Ovary (tissue), 3 donors: ENCODE measurements around the gene MRPL22.

Source experiments
- CTCF ChIP-seq, 3 donors: fragments of 450-650 bp in 2 of 3; fragments of 200-600 bp in 1 of 3; IDR thresholded peaks; one replicate each; pipeline versions ENCODE4 v1.5.1 to v1.8.0; 2016 to 2022; ENCODE audit warnings: antibody characterized with exemption in 3 of 3, mild to moderate bottlenecking in 1 of 3
- EP300 ChIP-seq: sonication (generic); formaldehyde crosslinking; IDR thresholded peaks from one replicate; pipeline ENCODE4 v1.6.1; 2017; ENCODE audit warnings: antibody characterized with exemption
- POLR2A ChIP-seq: fragments of 450-650 bp; IDR thresholded peaks from one replicate; pipeline ENCODE4 v1.6.1; 2017; ENCODE audit warnings: antibody characterized with exemption, mild to moderate bottlenecking, moderate library complexity
- donor health status: DM: no; HTN: no; CAD: no.

- TF ChIP-seq CTCF (IDR thresholded peaks at IDR 0.05) (no peak), POLR2A (no peak), EP300 (no peak)
Measured at GRCh38 chr5:154956712-154957111, 15.8 kb downstream of the MRPL22 start.
